ENCODE results near the gene KIF1B. TPM values are rescaled to one million over a fixed set of nuclear protein-coding genes. Genes with fewer than 3 reads are reported as not detected.

Gene KIF1B
- total and polyA plus RNA-seq, 10 of the 15 experiments (the other 5 are each of a cell fraction or from before 2014, with no cell fraction given): 2.1 to 16.5 (median 8.7) TPM

DNA sequence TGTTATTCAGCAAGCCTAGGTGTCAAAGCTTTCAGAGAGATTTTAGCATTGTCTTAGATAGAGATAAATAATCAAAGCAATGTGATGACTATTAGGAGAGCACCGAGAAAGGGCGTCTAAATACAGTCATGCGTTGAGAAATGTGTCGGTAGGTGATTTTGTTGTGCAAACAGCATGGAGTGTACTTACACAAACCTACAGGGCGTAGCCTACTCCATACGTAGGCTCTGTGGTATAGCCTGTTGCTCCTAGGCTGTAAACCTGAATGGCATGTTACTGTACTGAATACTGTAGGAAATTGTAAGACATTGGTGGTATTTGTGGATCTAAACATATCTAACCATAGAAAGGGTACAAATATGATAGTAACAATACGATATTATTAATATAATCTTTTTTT, 31.8 kb downstream of the KIF1B start (continued):
- TF ChIP-seq, protein P1, sequence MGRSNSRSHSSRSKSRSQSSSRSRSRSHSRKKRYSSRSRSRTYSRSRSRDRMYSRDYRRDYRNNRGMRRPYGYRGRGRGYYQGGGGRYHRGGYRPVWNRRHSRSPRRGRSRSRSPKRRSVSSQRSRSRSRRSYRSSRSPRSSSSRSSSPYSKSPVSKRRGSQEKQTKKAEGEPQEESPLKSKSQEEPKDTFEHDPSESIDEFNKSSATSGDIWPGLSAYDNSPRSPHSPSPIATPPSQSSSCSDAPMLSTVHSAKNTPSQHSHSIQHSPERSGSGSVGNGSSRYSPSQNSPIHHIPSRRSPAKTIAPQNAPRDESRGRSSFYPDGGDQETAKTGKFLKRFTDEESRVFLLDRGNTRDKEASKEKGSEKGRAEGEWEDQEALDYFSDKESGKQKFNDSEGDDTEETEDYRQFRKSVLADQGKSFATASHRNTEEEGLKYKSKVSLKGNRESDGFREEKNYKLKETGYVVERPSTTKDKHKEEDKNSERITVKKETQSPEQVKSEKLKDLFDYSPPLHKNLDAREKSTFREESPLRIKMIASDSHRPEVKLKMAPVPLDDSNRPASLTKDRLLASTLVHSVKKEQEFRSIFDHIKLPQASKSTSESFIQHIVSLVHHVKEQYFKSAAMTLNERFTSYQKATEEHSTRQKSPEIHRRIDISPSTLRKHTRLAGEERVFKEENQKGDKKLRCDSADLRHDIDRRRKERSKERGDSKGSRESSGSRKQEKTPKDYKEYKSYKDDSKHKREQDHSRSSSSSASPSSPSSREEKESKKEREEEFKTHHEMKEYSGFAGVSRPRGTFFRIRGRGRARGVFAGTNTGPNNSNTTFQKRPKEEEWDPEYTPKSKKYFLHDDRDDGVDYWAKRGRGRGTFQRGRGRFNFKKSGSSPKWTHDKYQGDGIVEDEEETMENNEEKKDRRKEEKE (IDR thresholded peaks at IDR 0.05): no peak
- TF ChIP-seq, protein P2, sequence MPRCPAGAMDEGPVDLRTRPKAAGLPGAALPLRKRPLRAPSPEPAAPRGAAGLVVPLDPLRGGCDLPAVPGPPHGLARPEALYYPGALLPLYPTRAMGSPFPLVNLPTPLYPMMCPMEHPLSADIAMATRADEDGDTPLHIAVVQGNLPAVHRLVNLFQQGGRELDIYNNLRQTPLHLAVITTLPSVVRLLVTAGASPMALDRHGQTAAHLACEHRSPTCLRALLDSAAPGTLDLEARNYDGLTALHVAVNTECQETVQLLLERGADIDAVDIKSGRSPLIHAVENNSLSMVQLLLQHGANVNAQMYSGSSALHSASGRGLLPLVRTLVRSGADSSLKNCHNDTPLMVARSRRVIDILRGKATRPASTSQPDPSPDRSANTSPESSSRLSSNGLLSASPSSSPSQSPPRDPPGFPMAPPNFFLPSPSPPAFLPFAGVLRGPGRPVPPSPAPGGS (IDR thresholded peaks at IDR 0.05; ENCODE audit: borderline replicate concordance, insufficient read depth, low read depth, low read length, poor library complexity, severe bottlenecking): no peak
- TF ChIP-seq MEF2B (IDR thresholded peaks at IDR 0.05; ENCODE audit: partially characterized antibody, poor library complexity, severe bottlenecking): no peak
- no peak for TF ChIP-seq POLR2AphosphoS5 (IDR thresholded peaks at IDR 0.05; ENCODE audit: low read length)
- no peak for TF ChIP-seq CREM (IDR thresholded peaks at IDR 0.05; ENCODE audit: low read depth)

DNA sequence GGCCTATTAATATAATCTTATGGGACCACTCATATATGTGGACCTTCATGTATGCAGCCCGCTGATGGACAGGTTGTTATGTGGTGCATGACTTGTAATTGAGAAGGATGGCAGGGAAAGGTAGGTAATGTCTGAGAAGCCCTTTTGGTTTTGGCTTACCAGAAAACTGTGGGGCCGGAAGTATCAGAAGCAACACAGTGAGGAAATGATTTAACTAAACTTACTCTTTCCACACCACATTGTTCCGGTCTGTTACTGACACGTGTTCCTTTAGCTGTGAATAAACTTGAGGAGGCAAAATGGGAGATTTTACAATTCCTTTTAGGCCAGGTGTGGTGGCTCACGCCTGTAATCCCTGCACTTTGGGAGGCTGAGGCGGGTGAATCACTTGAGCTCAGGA, 32.4 kb downstream of the KIF1B start:
- POLR2A ChIA-PET: no interaction called here
- peaks cover 8% of the 10 kb centered on the region for H3K4me1 ChIP-seq (ENCODE audit: control insufficient read depth, insufficient read depth, low read length)
- H3K27me3 ChIP-seq (replicated peaks in 1 of 2; ENCODE audit: control insufficient read depth in 2 of 2, insufficient read depth in 2 of 2, low read length in 1 of 2): no peaks in the 10 kb centered on the region
- no peaks in the 10 kb centered on the region; the same call in 1 of the 2 replicates for H3K79me2 ChIP-seq (ENCODE audit: control insufficient read depth, insufficient read depth, low read length)
- H3K4me2 ChIP-seq (ENCODE audit: control insufficient read depth, insufficient read depth): no peak overlapping the region
- H4K20me1 ChIP-seq (ENCODE audit: control insufficient read depth, insufficient read depth): no peaks in the 10 kb centered on the region
- RAD21 ChIA-PET (ENCODE audit: unreplicated experiment): no interaction called here
- no peak overlapping the region for H2AFZ ChIP-seq (ENCODE audit: control insufficient read depth, low read depth, low read length)
- WGBS (ENCODE audit: insufficient coverage, insufficient replicate concordance, low lambda C conversion rate, missing lambda C conversion rate): 54% methylated on average over 6 of the region's 6 CpGs
- in situ Hi-C loops (cut with MboI) (no loop called here), intact Hi-C loops (cut with micrococcal nuclease; ENCODE audit: unreplicated experiment) (no loop called here)
- no peak overlapping the region for H3K9ac ChIP-seq (ENCODE audit: control insufficient read depth, insufficient read depth, low read length)
- FAIRE-seq: no peak
- SMC1A ChIA-PET (ENCODE audit: uncharacterized antibody, unreplicated experiment): no interaction called here
- no peak for TF ChIP-seq ESRRA (IDR thresholded peaks at IDR 0.05; ENCODE audit: low read length)
- no peak for TF ChIP-seq CHD1 (IDR thresholded peaks at IDR 0.05; ENCODE audit: low read depth, low read length)
- TF ChIP-seq ZNF207 (IDR thresholded peaks at IDR 0.05; ENCODE audit: borderline replicate concordance): no peak
- no peak for TF ChIP-seq SREBF1 (IDR thresholded peaks at IDR 0.05; ENCODE audit: low read length)
- no peak for TF ChIP-seq POLR2A (IDR thresholded peaks at IDR 0.05; ENCODE audit: low read depth, low read length)
- TF ChIP-seq TAF1 (IDR thresholded peaks at IDR 0.05; ENCODE audit: borderline replicate concordance, low read depth, low read length): no peak
- peak; percentile 24; the same call in 1 of the 3 replicates for ATAC-seq
- DNase-seq (ENCODE audit: low read depth, low spot score): no peak
- no peaks in the 10 kb centered on the region; the same call in 2 of the 3 replicates for H3K9me3 ChIP-seq (replicated peaks; ENCODE audit: control insufficient read depth, insufficient read depth, low read length)
- H3K36me3 ChIP-seq (ENCODE audit: control insufficient read depth in 2 of 2, insufficient read depth in 2 of 2, low read length in 1 of 2): no peaks in the 10 kb centered on the region
- no TSS peak for BruUV-seq (replicated peaks)
- no peak overlapping the region for H3K4me3 ChIP-seq
- no peak overlapping the region for H3K27ac ChIP-seq (ENCODE audit: control insufficient read depth, insufficient read depth)
- CTCF ChIA-PET: interaction anchor here (1.1 kb wide), 1 partner anchor 32 kb away, joined by 3 read pairs; the partner anchor contains the start of gene KIF1B
